Upper lobe of left lung (tissue), 4 donors: ENCODE results near the gene MASP1.

Experiments used
- POLR2A ChIP-seq, 4 donors: fragments of 450-650 bp; IDR thresholded peaks; one replicate each; pipeline ENCODE4 v1.5.1; 2016 to 2017; ENCODE audit warnings: antibody characterized with exemption in 4 of 4, mild to moderate bottlenecking in 2 of 4
- POLR2AphosphoS5 ChIP-seq, 2 donors: sonication (generic); formaldehyde crosslinking; IDR thresholded peaks; one replicate each; pipeline ENCODE4 v1.5.1; 2017; ENCODE audit warnings: antibody characterized with exemption in 2 of 2
- TF ChIP-seq, protein P1 (sequence below), 6 experiments: fragments of 450-650 bp in 4 of 6; fragments of 200-600 bp in 2 of 6; sonication (generic) in 2 of 6; IDR thresholded peaks; one replicate each; pipeline ENCODE4 v1.5.1; 2016 to 2019; ENCODE audit warnings: antibody characterized with exemption in 6 of 6

DNA sequence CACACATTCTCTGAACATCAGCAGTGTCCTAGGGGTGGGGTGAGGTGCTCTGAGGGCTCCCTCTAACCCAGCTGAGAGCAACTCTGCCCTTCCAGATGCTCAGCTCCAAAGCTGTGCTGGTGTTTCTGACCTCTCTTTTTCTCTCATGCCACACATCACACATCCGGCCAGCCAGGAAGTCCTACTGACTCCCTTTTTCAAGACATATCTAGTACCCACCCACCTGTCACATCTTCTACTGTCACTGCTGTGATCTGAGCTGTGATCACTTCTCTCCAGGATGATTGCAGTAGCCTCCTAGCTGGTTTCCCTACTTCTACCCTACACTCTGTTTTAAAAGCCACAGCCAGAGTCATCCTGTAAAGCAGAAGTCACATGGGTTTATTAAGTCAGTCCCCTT is 30.2 kb upstream of the MASP1 start:
- TF ChIP-seq POLR2AphosphoS5 (IDR thresholded peaks at IDR 0.05) (no peak), POLR2A (IDR thresholded peaks at IDR 0.05) (no peak)
- TF ChIP-seq, protein P1, sequence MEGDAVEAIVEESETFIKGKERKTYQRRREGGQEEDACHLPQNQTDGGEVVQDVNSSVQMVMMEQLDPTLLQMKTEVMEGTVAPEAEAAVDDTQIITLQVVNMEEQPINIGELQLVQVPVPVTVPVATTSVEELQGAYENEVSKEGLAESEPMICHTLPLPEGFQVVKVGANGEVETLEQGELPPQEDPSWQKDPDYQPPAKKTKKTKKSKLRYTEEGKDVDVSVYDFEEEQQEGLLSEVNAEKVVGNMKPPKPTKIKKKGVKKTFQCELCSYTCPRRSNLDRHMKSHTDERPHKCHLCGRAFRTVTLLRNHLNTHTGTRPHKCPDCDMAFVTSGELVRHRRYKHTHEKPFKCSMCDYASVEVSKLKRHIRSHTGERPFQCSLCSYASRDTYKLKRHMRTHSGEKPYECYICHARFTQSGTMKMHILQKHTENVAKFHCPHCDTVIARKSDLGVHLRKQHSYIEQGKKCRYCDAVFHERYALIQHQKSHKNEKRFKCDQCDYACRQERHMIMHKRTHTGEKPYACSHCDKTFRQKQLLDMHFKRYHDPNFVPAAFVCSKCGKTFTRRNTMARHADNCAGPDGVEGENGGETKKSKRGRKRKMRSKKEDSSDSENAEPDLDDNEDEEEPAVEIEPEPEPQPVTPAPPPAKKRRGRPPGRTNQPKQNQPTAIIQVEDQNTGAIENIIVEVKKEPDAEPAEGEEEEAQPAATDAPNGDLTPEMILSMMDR (IDR thresholded peaks at IDR 0.05): no peak
